Right atrium auricular region (tissue), 2 donors: Measurements from ENCODE around the gene DNAJC3. TPM values are rescaled to one million over a fixed set of nuclear protein-coding genes. Genes with fewer than 3 reads are reported as not detected.
"Not testable (repeated sequence)": the region's sequence is repeated elsewhere in the genome, so short reads cannot be mapped to it uniquely, and the experiment has no call there.

Source experiments
- DNase-seq: peaks from one replicate; pipeline ENCODE4 v3.0.0-alpha.2; 2019; ENCODE audit warnings: low spot score
- H3K27ac ChIP-seq, 2 donors: fragments of 200-600 bp; sonication (generic); 1 replicate in 1 of 2; 2 replicates in 1 of 2; pipeline ENCODE4 v1.5.1; 2016 to 2019
- H3K27me3 ChIP-seq, 2 donors: fragments of 200-600 bp; sonication (generic); one replicate each; pipeline versions ENCODE4 v1.5.1 to v1.6.0; 2017 to 2019
- H3K36me3 ChIP-seq: fragments of 200-600 bp; sonication (generic); one replicate; pipeline ENCODE4 v1.5.1; 2016
- H3K4me1 ChIP-seq, 2 donors: fragments of 200-600 bp; sonication (generic); one replicate each; pipeline versions ENCODE4 v1.5.1 to v1.6.0; 2017 to 2019
- H3K4me3 ChIP-seq, 2 donors: fragments of 200-600 bp; sonication (generic); 1 replicate in 1 of 2; 2 replicates in 1 of 2; pipeline ENCODE4 v1.5.1; 2017 to 2019; ENCODE audit warnings: mild to moderate bottlenecking in 1 of 2, moderate library complexity in 1 of 2
- H3K9me3 ChIP-seq, 2 donors: fragments of 200-600 bp; sonication (generic); one replicate each; pipeline ENCODE4 v1.5.1; 2019
- CTCF ChIP-seq, 2 donors: fragments of 200-600 bp; sonication (generic); IDR thresholded peaks; one replicate each; pipeline ENCODE4 v1.5.1; 2019; ENCODE audit warnings: antibody characterized with exemption in 2 of 2
- total RNA-seq, 2 donors: library from RNA; depleted of rRNA; stranded (reverse); fragments of >200 nt; gene quantifications; one replicate each; pipeline ENCODE4 v1.1.0, GENCODE V29; 2016

Gene DNAJC3
- total RNA-seq, 2 donors from 2014 or later: 32.6 to 37.7 TPM

DNA sequence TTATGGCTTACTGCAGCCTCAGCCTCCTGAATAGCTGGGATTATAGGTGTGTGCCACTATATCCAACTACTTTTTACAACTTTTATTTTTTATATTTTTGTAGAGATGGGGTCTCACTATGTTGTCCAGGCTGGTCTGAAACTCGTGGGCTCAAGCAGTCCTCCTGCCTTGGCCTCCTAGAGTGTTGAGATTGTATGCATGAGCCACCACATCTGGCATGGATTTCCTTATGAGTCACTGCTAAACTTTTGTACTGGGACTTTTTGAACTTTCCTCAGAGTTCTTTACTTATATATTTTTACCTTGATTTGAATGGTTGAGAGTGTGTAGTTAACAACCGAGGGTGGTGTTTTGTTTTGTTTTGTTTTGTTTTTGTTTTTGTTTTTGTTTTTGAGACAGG is 33.4 kb downstream of the DNAJC3 start:
- H3K36me3 ChIP-seq: peaks cover 34% of the 10 kb centered on the region
- no peak overlapping the region for H3K27ac ChIP-seq
- H3K4me3 ChIP-seq: no peak overlapping the region

GRCh38 chr13:95712846-95713245 is 35.9 kb downstream of the DNAJC3 start:
- Histone ChIP-seq H3K9me3 (peaks cover 0 to 13% of the 10 kb centered on the region in 2 donors), H3K36me3 (peaks cover 40% of the 10 kb centered on the region)
- DNase-seq, H3K4me3 ChIP-seq, H3K27ac ChIP-seq, H3K27me3 ChIP-seq, H3K4me1 ChIP-seq: not testable (repeated sequence)

More for the DNA sequence above, 33.4 kb downstream of the DNAJC3 start:
- Histone ChIP-seq H3K27me3 (no peaks in the 10 kb centered on the region), H3K9me3 (peaks cover 0 to 13% of the 10 kb centered on the region in 2 donors), H3K4me1 (no peaks in the 10 kb centered on the region)
- no peak for DNase-seq
- TF ChIP-seq CTCF (IDR thresholded peaks at IDR 0.05): no peak

- H3K9me3 ChIP-seq: peaks cover 0 to 13% of the 10 kb centered on the region in 2 donors
- H3K36me3 ChIP-seq: peaks cover 40% of the 10 kb centered on the region
- no peak overlapping the region for H3K4me3 ChIP-seq
- no peak for DNase-seq
- TF ChIP-seq CTCF (IDR thresholded peaks at IDR 0.05): no peak
- no peaks in the 10 kb centered on the region for H3K4me1 ChIP-seq
- H3K27ac ChIP-seq: no peak overlapping the region
- H3K27me3 ChIP-seq: no peaks in the 10 kb centered on the region
These were observed 36.7 kb downstream of the DNAJC3 start for GRCh38 chr13:95713651-95714050.

GRCh38 chr13:95714142-95714832 is 37.3 kb downstream of the DNAJC3 start:
- no peak for TF ChIP-seq CTCF (IDR thresholded peaks at IDR 0.05)
- no peaks in the 10 kb centered on the region for H3K27me3 ChIP-seq
- H3K4me3 ChIP-seq: no peak overlapping the region
- no peak overlapping the region for H3K27ac ChIP-seq
- no peak for DNase-seq
- H3K4me1 ChIP-seq: no peaks in the 10 kb centered on the region
- peaks cover 0 to 13% of the 10 kb centered on the region in 2 donors for H3K9me3 ChIP-seq
- peaks cover 40% of the 10 kb centered on the region for H3K36me3 ChIP-seq

DNA sequence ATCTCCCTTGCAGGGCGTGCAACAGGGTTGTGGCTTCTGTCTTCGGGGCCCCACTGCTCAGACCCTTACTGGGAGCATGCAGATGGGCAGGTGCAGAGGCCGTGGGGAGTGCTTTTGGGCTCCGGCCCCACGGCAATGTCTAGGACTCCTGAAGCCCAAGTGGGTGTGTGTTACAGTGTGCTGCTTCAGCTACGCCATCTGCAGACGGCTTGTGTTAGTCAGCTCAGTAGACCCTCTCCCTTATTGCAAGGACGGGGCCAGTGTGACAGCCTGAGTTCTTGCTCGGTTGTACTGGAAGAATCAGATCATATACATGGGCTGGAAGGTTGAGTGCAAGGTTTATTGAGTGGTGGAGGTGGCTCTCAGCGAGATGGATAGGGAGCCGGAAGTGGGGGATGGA is 39.3 kb downstream of the DNAJC3 start:
- no peaks in the 10 kb centered on the region for H3K4me1 ChIP-seq
- no peak for TF ChIP-seq CTCF (IDR thresholded peaks at IDR 0.05)
- no peaks in the 10 kb centered on the region for H3K27me3 ChIP-seq
- peaks cover 0 to 13% of the 10 kb centered on the region in 2 donors for H3K9me3 ChIP-seq
- no peak overlapping the region for H3K4me3 ChIP-seq
- no peak for DNase-seq
- no peak overlapping the region for H3K27ac ChIP-seq
- H3K36me3 ChIP-seq: peaks cover 30% of the 10 kb centered on the region

GRCh38 chr13:95722241-95722640 is 45.3 kb downstream of the DNAJC3 start:
- Histone ChIP-seq H3K4me1 (no peaks in the 10 kb centered on the region), H3K4me3 (no peak overlapping the region), H3K27ac (no peak overlapping the region), H3K36me3 (peaks cover 14% of the 10 kb centered on the region), H3K27me3 (no peaks in the 10 kb centered on the region), H3K9me3 (no peaks in the 10 kb centered on the region)
- DNase-seq: no peak
- TF ChIP-seq CTCF (IDR thresholded peaks at IDR 0.05): no peak
